Endothelial cell of hepatic sinusoid (primary cell): ENCODE data around the gene CIRBP.

ENCODE experiments used
- in situ Hi-C: cut with HindIII; loops from 2 replicates; pipeline ENCODE4 v1.10.0; 2017; ENCODE audit warnings: low sequenced_read_pairs

Gene CIRBP

GRCh38 chr19:1266129-1266915, 2.8 kb upstream of the CIRBP start:
- in situ Hi-C loops, result loop anchor here (10.0 kb wide), 1 partner anchor 142 kb away; no protein-coding TSS in a partner anchor

DNA sequence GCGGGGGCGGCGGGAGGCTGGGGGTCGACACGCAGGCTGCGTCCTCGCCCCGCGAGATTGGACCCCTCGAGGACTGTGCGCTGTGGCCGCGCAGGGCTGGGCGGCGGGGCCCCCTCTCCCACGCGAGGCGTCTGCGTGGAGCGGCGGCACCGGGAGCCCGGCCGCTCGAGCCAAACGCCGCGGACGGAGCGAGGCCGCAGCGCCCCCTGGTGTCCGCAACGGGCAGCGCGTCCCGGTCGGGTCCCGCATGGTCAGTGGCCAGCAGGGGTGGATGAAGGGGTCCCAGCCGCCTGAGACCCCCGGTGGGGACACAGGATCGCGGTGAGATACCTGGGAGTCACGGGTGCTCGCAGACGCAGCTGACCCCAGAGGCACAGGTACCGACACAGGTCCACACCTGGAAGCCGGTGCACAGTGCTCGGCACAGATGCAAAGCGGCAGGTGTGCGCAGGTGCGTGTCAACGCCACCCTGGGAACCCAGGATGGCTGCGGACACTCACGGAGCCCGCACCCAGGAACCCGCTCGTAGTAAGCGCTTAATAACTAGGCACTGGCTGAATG, 2.1 kb upstream of the CIRBP start:
- in situ Hi-C loops, result loop anchor here (10.0 kb wide), 1 partner anchor 142 kb away; no protein-coding TSS in a partner anchor

DNA sequence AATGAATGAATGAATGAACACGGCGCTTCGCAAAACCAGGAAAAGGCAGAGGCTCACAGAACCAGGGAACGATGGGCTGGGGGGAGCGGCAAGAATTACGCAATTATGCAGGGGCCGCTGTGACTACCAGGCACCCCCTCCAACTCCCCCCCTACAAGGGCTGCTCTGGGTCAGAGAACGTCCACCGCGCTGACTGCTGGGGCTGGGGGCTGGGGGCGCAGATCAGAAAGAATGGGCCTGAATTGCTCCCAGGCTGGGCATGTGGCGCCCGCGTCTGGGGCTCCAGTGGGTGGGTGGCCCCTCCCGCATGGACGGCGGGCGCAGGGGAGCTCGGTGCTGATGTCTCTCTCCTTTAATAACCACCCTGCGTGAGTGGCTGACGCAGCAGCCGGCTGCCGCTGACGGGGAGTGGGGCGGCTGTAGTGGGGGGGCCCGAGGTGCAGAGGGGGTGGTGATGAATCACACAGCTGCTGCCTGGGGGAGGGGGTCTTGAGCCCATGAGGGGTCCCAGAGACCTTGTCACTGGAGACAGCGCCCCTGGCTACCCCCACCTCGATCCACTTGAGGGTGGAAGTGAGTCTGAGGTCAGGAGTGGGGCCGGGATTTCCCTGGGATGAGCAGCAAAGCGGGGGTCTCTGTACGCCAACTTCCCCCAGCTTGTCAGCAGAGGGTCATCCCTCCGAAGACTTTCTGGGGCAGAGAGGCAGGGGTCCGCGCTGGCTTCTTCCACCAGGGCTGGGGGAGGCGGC, 1.5 kb upstream of the CIRBP start:
- in situ Hi-C loops, result loop anchor here (10.0 kb wide), 1 partner anchor 143 kb away; no protein-coding TSS in a partner anchor

GRCh38 chr19:1268226-1269064, 687 bp upstream of the CIRBP start:
- in situ Hi-C loops, result loop anchor here (10.0 kb wide), 1 partner anchor 144 kb away; no protein-coding TSS in a partner anchor

DNA sequence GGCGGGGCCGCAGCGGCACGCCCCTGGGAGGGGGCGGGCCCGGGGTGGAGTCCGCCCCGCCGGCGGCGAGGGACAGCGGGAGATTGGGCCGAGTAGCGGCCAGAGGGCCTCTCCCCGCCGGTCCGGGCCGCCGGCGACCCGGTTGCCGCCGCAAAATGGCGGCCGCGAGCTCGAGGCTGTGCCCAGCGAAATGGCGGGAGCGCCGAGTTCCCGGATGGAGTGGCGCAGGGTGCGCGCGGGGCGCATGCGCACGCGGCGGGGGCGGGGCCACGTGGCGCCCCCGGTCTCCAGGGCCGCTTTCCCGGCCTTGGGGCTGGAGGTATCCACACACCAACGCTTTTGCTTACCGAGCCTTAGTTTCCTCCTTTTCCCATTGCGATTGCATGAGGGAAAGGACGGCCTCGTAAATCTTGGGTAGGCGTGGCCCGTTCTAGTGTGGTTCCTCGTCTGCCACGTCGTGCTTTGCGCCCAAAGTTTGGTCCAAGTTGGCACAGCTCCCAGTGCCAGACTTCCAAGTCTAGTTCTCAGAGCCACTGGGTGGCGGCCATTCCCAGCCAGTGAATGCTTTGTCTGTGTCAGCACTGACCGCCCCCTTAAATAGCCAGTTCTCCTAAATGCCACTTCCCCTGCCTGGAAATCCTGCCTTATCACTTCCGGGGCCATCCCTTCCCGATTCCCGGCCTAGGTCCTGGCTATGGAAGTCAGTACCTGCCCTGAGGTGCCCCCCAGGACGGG, 513 bp downstream of the CIRBP start:
- in situ Hi-C loops, result loop anchor here (10.0 kb wide), 1 partner anchor 145 kb away; no protein-coding TSS in a partner anchor

- in situ Hi-C loops, result no loop called here
Measured at GRCh38 chr19:1270213-1270853, 1.2 kb downstream of the CIRBP start.

DNA sequence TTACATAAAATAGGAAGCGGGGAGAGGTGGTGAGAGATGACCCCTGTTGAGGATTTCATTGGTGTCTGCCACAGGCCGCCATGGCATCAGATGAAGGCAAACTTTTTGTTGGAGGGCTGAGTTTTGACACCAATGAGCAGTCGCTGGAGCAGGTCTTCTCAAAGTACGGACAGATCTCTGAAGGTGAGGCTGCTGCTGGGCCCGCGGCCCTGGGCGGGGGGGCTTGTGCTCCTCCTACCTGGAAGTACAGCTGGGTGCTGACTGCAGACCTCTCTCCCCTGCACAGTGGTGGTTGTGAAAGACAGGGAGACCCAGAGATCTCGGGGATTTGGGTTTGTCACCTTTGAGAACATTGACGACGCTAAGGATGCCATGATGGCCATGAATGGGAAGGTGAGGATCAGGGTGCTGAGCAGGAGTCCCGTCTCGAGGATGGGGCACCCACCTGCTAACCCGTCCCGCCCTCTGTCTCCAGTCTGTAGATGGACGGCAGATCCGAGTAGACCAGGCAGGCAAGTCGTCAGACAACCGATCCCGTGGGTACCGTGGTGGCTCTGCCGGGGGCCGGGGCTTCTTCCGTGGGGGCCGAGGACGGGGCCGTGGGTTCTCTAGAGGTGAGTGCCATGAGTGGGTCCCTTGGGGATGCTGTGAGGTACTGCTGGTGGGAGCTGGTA, 1.9 kb downstream of the CIRBP start:
- in situ Hi-C loops, result no loop called here

GRCh38 chr19:1271528-1272422, 2.6 kb downstream of the CIRBP start:
- in situ Hi-C loops, result no loop called here

- in situ Hi-C loops, result no loop called here
Measured at GRCh38 chr19:1272423-1273262, 3.5 kb downstream of the CIRBP start.

DNA sequence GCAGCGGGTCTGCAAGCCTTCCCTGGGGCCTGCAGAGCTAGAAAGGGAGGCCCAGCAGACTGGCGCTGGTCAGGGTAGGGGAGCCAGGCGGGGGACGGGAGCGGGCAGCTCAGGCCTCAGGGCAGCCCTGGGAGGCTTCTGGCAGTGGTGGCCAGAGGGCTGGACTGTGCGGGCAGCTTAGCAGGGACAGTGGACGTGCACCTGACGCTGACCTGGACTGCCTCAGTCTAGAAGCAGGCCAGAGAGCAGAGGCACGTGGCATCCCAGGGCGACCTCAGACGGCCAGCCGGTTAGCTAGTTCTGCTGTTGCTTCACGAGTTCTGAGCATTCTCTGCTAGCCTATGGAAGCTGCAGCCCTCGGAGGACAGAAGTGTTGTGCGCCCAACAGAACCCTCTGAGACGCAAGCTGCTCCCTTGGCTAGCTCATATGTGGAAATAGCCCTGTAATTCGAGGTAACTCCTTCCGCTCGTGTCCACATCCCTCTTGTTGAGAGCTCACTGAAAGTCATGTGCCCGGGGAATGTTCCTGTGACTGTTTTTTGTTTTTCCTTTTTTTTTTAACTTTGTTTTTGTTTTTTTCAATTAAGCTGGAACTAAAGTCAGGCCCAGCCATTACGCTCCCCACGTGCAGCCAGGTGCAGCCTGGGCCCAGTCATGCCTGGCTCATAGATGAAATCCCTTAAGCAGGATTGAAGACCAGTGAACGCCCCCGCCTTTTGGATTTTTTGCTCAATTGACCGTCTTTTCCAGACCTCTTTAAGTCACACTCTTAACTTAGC, 4.3 kb downstream of the CIRBP start:
- in situ Hi-C loops, result no loop called here

DNA sequence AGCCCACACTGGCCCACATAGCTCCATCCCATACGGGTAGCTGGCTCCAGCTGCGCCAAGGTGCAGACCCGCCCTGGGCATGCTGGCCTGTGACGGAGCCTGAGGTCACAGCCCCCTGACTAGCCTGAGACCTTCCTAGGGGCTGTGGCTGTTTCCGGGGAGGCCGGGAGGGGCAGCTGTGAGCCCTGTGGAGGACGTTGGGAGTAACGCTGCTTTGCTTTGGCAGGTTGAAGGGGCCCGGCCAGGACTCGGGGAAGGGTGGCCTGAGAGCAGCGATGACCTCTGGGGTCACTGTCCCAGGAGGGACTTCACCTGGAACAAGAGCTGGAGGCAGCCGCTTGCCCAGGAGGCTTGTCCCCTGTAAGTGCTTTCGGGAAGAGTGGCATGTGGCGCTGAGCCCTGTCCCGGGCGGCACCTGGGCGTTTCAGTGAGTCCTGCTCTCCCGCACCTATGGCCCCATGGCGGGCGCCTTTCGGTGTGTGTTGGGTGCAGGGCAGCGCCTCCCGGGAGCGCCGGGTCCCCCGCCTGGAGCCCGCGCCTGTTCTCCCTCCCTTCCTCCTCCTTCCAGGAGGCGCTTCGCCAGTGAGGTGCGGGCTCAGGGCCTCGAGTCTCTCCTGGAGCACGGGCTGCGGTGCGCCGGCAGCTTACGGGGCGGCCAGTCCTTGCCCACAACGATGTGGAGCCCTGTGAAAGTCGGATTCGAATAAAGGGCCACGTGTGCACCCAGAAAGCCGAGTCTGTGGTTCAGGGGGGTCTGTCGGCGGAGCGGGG, 5.1 kb downstream of the CIRBP start:
- in situ Hi-C loops, result no loop called here

GRCh38 chr19:1274852-1275259, 5.7 kb downstream of the CIRBP start:
- in situ Hi-C loops, result no loop called here

DNA sequence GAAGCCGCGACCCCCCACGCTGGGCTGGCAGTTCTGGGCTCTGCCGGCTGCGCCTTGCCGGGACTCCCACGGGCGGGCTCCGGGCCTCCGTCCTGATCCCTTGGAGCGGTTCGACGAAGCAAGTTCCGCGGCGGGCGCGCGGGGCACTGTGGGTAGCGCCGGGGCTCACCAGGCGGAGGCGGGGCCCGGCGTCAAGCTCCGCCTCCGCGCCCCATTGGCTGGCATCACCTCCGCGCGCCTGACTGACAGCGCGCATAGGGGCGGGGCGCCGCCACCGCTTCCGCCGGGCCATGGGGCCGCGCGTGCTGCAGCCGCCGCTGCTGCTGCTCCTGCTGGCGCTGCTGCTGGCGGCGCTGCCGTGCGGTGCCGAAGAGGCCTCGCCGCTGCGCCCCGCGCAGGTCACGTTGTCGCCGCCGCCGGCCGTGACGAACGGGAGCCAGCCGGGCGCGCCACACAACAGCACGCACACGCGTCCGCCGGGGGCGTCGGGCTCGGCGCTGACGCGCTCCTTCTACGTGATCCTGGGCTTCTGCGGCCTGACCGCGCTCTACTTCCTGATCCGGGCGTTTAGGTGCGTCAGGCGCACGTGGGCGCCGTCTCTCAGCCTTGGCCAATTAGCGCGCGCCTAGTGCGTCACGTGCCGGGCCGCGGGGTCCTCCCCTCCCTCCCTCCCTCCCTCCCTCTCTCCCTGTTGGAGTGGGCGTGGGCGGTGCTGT, 6.3 kb downstream of the CIRBP start, which contains the start of gene FAM174C:
FAM174C (plus strand) TSS at position 271 of the 716 bp plus-strand sequence; CDS start at position 291, 20 bp downstream.
- in situ Hi-C loops, result no loop called here

DNA sequence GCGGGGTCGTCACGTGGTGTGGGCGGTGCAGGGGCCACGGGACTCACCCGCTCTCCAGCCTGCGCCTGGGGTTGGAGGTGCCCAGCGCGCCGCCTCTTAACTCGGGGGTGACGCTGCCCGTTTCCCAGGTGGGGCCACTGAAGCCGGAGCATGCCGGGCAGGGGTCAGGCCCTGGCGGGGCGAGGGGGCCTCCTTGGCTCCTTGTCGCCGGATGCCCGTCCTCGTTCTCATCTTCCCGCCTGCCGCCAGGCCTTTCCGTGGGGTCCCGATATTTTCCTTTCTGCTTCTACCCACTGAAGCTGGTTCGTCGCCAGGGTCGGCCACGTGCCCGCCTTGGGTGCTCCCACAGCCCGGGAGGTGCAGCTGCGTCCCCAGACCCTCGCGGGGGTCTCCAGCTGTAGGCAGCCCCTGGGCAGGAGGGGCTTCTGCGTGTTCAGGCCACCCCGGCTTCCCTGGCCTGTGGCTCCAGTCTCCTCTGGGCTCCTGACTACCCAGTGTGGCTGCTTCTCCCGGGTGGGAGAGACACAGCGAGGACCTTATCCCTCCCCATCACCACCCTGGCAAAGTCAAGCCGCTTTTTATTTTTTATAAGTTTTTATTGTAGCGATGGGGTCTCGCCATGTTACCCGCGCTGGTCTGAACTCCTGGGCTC, 7.0 kb downstream of the CIRBP start:
- in situ Hi-C loops, result no loop called here
